Activated naive CD4-positive, alpha-beta T cell treated with anti-CD3 and anti-CD28 coated beads, Interleukin-2, amount 50 U/mL, for 24 hours (primary cell): ENCODE measurements around the gene SULT2B1.

Experiments
- H3K27ac Mint-ChIP-seq: one replicate; pipeline ENCODE4 v1.8.0; 2021; ENCODE audit warnings: mild to moderate bottlenecking, mixed read lengths
- H3K27me3 Mint-ChIP-seq: one replicate; pipeline ENCODE4 v1.8.0; 2021; ENCODE audit warnings: mixed read lengths
- H3K36me3 Mint-ChIP-seq: one replicate; pipeline ENCODE4 v1.8.0; 2021; ENCODE audit warnings: mixed read lengths
- H3K4me1 Mint-ChIP-seq: one replicate; pipeline ENCODE4 v1.8.0; 2021; ENCODE audit warnings: mixed read lengths
- H3K4me3 Mint-ChIP-seq: one replicate; pipeline ENCODE4 v1.8.0; 2021; ENCODE audit warnings: mild to moderate bottlenecking, mixed read lengths
- H3K9me3 Mint-ChIP-seq: one replicate; pipeline ENCODE4 v1.8.0; 2021; ENCODE audit warnings: mixed read lengths

Gene SULT2B1

GRCh38 chr19:48551437-48552302 lies at the start of gene SULT2B1:
SULT2B1 (plus strand) TSS chr19:48552172; CDS start chr19:48552253, 81 bp downstream.
- Mint-ChIP-seq H3K9me3 (no peaks in the 10 kb centered on the region), H3K4me1 (no peaks in the 10 kb centered on the region), H3K36me3 (no peaks in the 10 kb centered on the region), H3K4me3 (no peak within 1 kb of the TSS), H3K27ac (no peak within 1 kb of the TSS), H3K27me3 (peaks cover 1% of the 10 kb centered on the region)

GRCh38 chr19:48502350-48503018 lies 49.5 kb upstream of the SULT2B1 start:
- Mint-ChIP-seq H3K36me3 (no peaks in the 10 kb centered on the region), H3K4me1 (peaks cover 15% of the 10 kb centered on the region), H3K4me3 (no peak overlapping the region), H3K9me3 (no peaks in the 10 kb centered on the region), H3K27me3 (peaks cover 2% of the 10 kb centered on the region), H3K27ac (no peak overlapping the region)

GRCh38 chr19:48506138-48506733 lies 45.7 kb upstream of the SULT2B1 start:
- Mint-ChIP-seq H3K4me1 (peaks cover 13% of the 10 kb centered on the region), H3K9me3 (no peaks in the 10 kb centered on the region), H3K36me3 (no peaks in the 10 kb centered on the region), H3K4me3 (no peak overlapping the region), H3K27me3 (no peaks in the 10 kb centered on the region), H3K27ac (no peak overlapping the region)

GRCh38 chr19:48507911-48508439 lies 44.0 kb upstream of the SULT2B1 start:
- H3K27ac Mint-ChIP-seq: peak overlapping the region; percentile 36
- no peaks in the 10 kb centered on the region for H3K27me3 Mint-ChIP-seq
- peaks cover 8% of the 10 kb centered on the region for H3K4me1 Mint-ChIP-seq
- no peaks in the 10 kb centered on the region for H3K9me3 Mint-ChIP-seq
- H3K4me3 Mint-ChIP-seq: no peak overlapping the region
- H3K36me3 Mint-ChIP-seq: no peaks in the 10 kb centered on the region

- H3K27ac Mint-ChIP-seq: no peak overlapping the region
- H3K36me3 Mint-ChIP-seq: no peaks in the 10 kb centered on the region
- peaks cover 10% of the 10 kb centered on the region for H3K4me1 Mint-ChIP-seq
- no peak overlapping the region for H3K4me3 Mint-ChIP-seq
- H3K9me3 Mint-ChIP-seq: no peaks in the 10 kb centered on the region
- no peaks in the 10 kb centered on the region for H3K27me3 Mint-ChIP-seq
Observed at GRCh38 chr19:48508729-48509411, 43.1 kb upstream of the SULT2B1 start.

- H3K9me3 Mint-ChIP-seq: no peaks in the 10 kb centered on the region
- H3K4me3 Mint-ChIP-seq: no peak overlapping the region
- H3K4me1 Mint-ChIP-seq: peaks cover 13% of the 10 kb centered on the region
- peak overlapping the region; percentile 17 for H3K27ac Mint-ChIP-seq
- H3K36me3 Mint-ChIP-seq: no peaks in the 10 kb centered on the region
- H3K27me3 Mint-ChIP-seq: no peaks in the 10 kb centered on the region
Observed at GRCh38 chr19:48509467-48510194, 42.3 kb upstream of the SULT2B1 start.

GRCh38 chr19:48510421-48511268 lies 41.3 kb upstream of the SULT2B1 start:
- Mint-ChIP-seq H3K4me3 (peak overlapping the region; percentile 85), H3K9me3 (no peaks in the 10 kb centered on the region), H3K27ac (peak overlapping the region; percentile 60), H3K36me3 (no peaks in the 10 kb centered on the region), H3K27me3 (no peaks in the 10 kb centered on the region), H3K4me1 (peaks cover 13% of the 10 kb centered on the region)

- Mint-ChIP-seq H3K27ac (no peak overlapping the region), H3K4me3 (peak overlapping the region; percentile 85)
Observed at GRCh38 chr19:48511321-48511731, 40.6 kb upstream of the SULT2B1 start.

GRCh38 chr19:48511800-48512503 lies 40.0 kb upstream of the SULT2B1 start, which contains the start of gene LMTK3:
LMTK3 (minus strand) TSS chr19:48511835; CDS start chr19:48511576, 259 bp downstream.
- Mint-ChIP-seq H3K27me3 (no peaks in the 10 kb centered on the region), H3K36me3 (no peaks in the 10 kb centered on the region), H3K9me3 (no peaks in the 10 kb centered on the region), H3K27ac (peak within 1 kb of the TSS; percentile 60), H3K4me1 (peaks cover 13% of the 10 kb centered on the region), H3K4me3 (peak within 1 kb of the TSS; percentile 85)

More at GRCh38 chr19:48511321-48511731, 40.6 kb upstream of the SULT2B1 start:
- Mint-ChIP-seq H3K9me3 (no peaks in the 10 kb centered on the region), H3K27me3 (no peaks in the 10 kb centered on the region), H3K4me1 (peaks cover 13% of the 10 kb centered on the region), H3K36me3 (no peaks in the 10 kb centered on the region)

- Mint-ChIP-seq H3K27me3 (no peaks in the 10 kb centered on the region), H3K4me1 (peaks cover 13% of the 10 kb centered on the region), H3K27ac (no peak overlapping the region), H3K9me3 (no peaks in the 10 kb centered on the region), H3K4me3 (no peak overlapping the region), H3K36me3 (no peaks in the 10 kb centered on the region)
Observed at GRCh38 chr19:48512504-48513288, 39.3 kb upstream of the SULT2B1 start.

GRCh38 chr19:48513289-48514122 lies 38.5 kb upstream of the SULT2B1 start:
- no peaks in the 10 kb centered on the region for H3K36me3 Mint-ChIP-seq
- no peak overlapping the region for H3K4me3 Mint-ChIP-seq
- H3K9me3 Mint-ChIP-seq: no peaks in the 10 kb centered on the region
- H3K27me3 Mint-ChIP-seq: no peaks in the 10 kb centered on the region
- H3K27ac Mint-ChIP-seq: peak overlapping the region; percentile 3
- peaks cover 13% of the 10 kb centered on the region for H3K4me1 Mint-ChIP-seq

- no peaks in the 10 kb centered on the region for H3K9me3 Mint-ChIP-seq
- no peak overlapping the region for H3K27ac Mint-ChIP-seq
- H3K4me3 Mint-ChIP-seq: no peak overlapping the region
Observed at GRCh38 chr19:48514123-48514458, 37.9 kb upstream of the SULT2B1 start.

More at GRCh38 chr19:48514123-48514458, 37.9 kb upstream of the SULT2B1 start:
- no peaks in the 10 kb centered on the region for H3K27me3 Mint-ChIP-seq
- no peaks in the 10 kb centered on the region for H3K36me3 Mint-ChIP-seq
- peaks cover 13% of the 10 kb centered on the region for H3K4me1 Mint-ChIP-seq
